ENCODE data around the gene HOXD9. TPM values are rescaled to one million over a fixed set of nuclear protein-coding genes. Genes with fewer than 3 reads are reported as not detected.

The HOXD9 gene
- total RNA-seq, 6 donors from 2014 or later = 0.40 to 1.2 TPM; not detected in 4

GRCh38 chr2:176174382-176174823 is 51.9 kb downstream of the HOXD9 start:
- no peaks in the 10 kb centered on the region for H3K9me3 ChIP-seq
- H3K36me3 ChIP-seq = no peaks in the 10 kb centered on the region
- no peak for TF ChIP-seq POLR2A (IDR thresholded peaks at IDR 0.05)
- no peak for TF ChIP-seq POLR2AphosphoS5 (IDR thresholded peaks at IDR 0.05)
- TF ChIP-seq EP300 (IDR thresholded peaks at IDR 0.05) = no peak
- TF ChIP-seq CTCF (IDR thresholded peaks at IDR 0.05) = no peak
- H3K4me1 ChIP-seq = peaks cover 3 to 25% (median 14%) of the 10 kb centered on the region in 4 donors
- peaks cover 0 to 39% (median 18%) of the 10 kb centered on the region in 4 donors for H3K27me3 ChIP-seq
- ATAC-seq (ENCODE audit: low FRiP score in 2 of 2) = no peak
- H3K4me3 ChIP-seq = no peak overlapping the region
- 23 to 33% methylated on average over 10 to 14 of the region's 14 CpGs for WGBS, 2 donors
- H3K27ac ChIP-seq = no peak overlapping the region
- DNase-seq = no peak

Small RNA genes lying within 50 kb of the gene (small RNA-seq; reads per million reads assigned to genes)
- gene MIR10B = 8,609 to 19,343 (median 10,268) reads per million in 4 donors

Other genes starting within 250 kb of the HOXD9 start
- gene LNPK, start 120.5 kb upstream of the HOXD9 start, total RNA-seq = 10 to 100 TPM in 5 of 6 donors, 1 to 10 TPM in 1; 8.4 to 28.0 (median 18.3) TPM
- not detected for gene EVX2, start 38.8 kb upstream of the HOXD9 start, total RNA-seq
- gene HOXD13, start 30.0 kb upstream of the HOXD9 start, total RNA-seq = not detected
- not detected for gene HOXD12, start 22.9 kb upstream of the HOXD9 start, total RNA-seq
- gene HOXD11, start 15.4 kb upstream of the HOXD9 start, total RNA-seq = not detected
- under 1 TPM in 2 of 6 donors, not detected in 4; 0.47 to 0.55 TPM for gene HOXD10, start 5.9 kb upstream of the HOXD9 start, total RNA-seq
- gene HOXD8, start 7.0 kb downstream of the HOXD9 start, total RNA-seq = 1 to 10 TPM in 1 of 6 donors, under 1 TPM in 4, not detected in 1; 0.43 to 2.3 (median 0.74) TPM
- under 1 TPM in 2 of 6 donors, not detected in 4; 0.79 to 0.81 TPM for gene HOXD4, start 28.8 kb downstream of the HOXD9 start, total RNA-seq
- under 1 TPM in 3 of 6 donors, not detected in 3; 0.49 to 0.57 (median 0.49) TPM for gene HOXD3, start 34.6 kb downstream of the HOXD9 start, total RNA-seq
- 1 to 10 TPM; 1.0 to 7.2 (median 3.6) TPM for gene HOXD1, start 65.9 kb downstream of the HOXD9 start, total RNA-seq
- 10 to 100 TPM; 17.4 to 31.4 (median 20.7) TPM for gene MTX2, start 146.7 kb downstream of the HOXD9 start, total RNA-seq